Nephron (organoid): ENCODE data around the gene DRGX.

Experiments used
- H3K27ac Mint-ChIP-seq, 3 experiments: 2 replicates each; pipeline ENCODE4 v1.8.0; 2020; ENCODE audit warnings: mixed read lengths in 3 of 3, mild to moderate bottlenecking in 2 of 3, moderate library complexity in 1 of 3
- H3K27me3 Mint-ChIP-seq: 2 replicates; pipeline ENCODE4 v1.8.0; 2021; ENCODE audit warnings: low read depth, mild to moderate bottlenecking, moderate library complexity, mixed read lengths
- H3K36me3 Mint-ChIP-seq: 2 replicates; pipeline ENCODE4 v1.8.0; 2020; ENCODE audit warnings: low read depth, mixed read lengths
- H3K4me1 Mint-ChIP-seq: 2 replicates; pipeline ENCODE4 v1.8.0; 2020; ENCODE audit warnings: mixed read lengths
- H3K4me3 Mint-ChIP-seq, 3 experiments: 2 replicates each; pipeline ENCODE4 v1.8.0; 2020; ENCODE audit warnings: mild to moderate bottlenecking in 3 of 3, mixed read lengths in 3 of 3, moderate library complexity in 2 of 3
- H3K9me3 Mint-ChIP-seq: 2 replicates; pipeline ENCODE4 v1.8.0; 2020; ENCODE audit warnings: mixed read lengths
- TF ChIP-seq, protein P1 (sequence below), 3 experiments: fragments of 200-600 bp; sonication (generic); IDR thresholded peaks; one replicate each; pipeline ENCODE4 v1.5.0; 2021; ENCODE audit warnings: antibody characterized with exemption in 3 of 3; ENCODE audit not compliant: unreplicated experiment in 3 of 3

DRGX gene

DNA sequence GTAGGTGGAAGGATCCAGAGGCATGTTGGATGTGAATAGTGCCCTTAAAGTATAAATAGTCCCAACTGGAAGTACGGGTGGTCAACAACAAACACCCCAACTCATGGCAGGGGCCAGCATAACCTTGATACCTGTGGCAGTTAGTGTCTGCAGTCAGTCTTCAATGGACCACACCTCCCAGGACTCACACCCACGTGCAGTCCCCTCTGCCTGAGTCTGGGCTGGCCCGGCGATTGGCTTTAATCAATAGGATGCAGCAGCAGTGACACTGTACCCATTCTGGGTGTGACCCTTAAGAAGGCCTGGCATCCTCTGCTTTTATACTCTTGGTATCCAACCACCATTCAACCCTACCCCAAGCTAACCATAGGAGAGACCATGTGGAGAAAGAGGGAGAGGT lies 18.6 kb downstream of the DRGX start:
- Mint-ChIP-seq H3K27ac (no peak overlapping the region), H3K36me3 (no peaks in the 10 kb centered on the region), H3K27me3 (peaks cover 27% of the 10 kb centered on the region), H3K4me3 (no peak overlapping the region), H3K9me3 (no peaks in the 10 kb centered on the region), H3K4me1 (no peaks in the 10 kb centered on the region)
- TF ChIP-seq, protein P1, sequence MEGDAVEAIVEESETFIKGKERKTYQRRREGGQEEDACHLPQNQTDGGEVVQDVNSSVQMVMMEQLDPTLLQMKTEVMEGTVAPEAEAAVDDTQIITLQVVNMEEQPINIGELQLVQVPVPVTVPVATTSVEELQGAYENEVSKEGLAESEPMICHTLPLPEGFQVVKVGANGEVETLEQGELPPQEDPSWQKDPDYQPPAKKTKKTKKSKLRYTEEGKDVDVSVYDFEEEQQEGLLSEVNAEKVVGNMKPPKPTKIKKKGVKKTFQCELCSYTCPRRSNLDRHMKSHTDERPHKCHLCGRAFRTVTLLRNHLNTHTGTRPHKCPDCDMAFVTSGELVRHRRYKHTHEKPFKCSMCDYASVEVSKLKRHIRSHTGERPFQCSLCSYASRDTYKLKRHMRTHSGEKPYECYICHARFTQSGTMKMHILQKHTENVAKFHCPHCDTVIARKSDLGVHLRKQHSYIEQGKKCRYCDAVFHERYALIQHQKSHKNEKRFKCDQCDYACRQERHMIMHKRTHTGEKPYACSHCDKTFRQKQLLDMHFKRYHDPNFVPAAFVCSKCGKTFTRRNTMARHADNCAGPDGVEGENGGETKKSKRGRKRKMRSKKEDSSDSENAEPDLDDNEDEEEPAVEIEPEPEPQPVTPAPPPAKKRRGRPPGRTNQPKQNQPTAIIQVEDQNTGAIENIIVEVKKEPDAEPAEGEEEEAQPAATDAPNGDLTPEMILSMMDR (IDR thresholded peaks at IDR 0.05; ENCODE audit: unreplicated experiment in 3 of 3) = no peak

DNA sequence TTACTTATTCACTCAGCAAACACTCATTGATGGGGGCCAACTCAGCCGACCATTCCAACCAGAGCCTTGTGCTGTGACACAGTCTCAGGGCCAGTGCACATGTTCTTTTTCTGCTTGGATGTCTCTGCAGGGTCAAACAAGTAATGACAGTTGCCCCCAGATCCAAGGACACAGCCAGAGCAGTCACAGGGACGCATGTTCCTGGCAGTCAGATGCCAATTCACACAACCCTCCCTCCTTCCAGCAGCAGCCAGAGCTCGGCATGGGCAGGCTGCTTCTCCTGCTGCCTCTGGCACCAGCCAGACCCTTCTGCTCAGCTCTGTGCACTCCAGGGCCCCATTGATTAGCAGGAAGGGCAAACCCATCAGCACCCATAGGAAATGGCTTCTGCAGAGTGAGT lies 20.3 kb downstream of the DRGX start:
- no peaks in the 10 kb centered on the region for H3K4me1 Mint-ChIP-seq
- no peaks in the 10 kb centered on the region for H3K36me3 Mint-ChIP-seq
- TF ChIP-seq, protein P1 (IDR thresholded peaks at IDR 0.05; ENCODE audit: unreplicated experiment in 3 of 3) = no peak
- no peak overlapping the region for H3K27ac Mint-ChIP-seq
- no peak overlapping the region for H3K4me3 Mint-ChIP-seq
- H3K9me3 Mint-ChIP-seq = no peaks in the 10 kb centered on the region
- H3K27me3 Mint-ChIP-seq = peaks cover 27% of the 10 kb centered on the region

DNA sequence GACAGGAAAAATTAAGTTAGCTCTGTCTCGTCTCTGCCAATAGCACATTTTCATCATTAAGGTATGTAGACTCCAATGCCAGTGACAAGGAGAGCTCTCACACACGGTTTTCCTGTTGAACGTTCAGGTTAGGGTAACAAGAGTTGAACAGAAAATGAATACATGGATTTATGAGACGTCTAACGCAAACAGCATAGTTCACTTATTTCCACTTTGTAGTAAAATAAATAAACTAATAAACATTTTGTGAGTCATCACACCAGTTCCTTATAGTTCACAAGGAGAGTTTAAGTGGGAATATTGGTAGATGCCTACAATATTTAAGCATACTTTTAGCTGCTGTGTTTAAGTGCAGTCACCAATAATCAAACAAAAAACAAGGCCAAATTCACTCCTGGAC lies 21.1 kb downstream of the DRGX start:
- Mint-ChIP-seq H3K27ac (no peak overlapping the region), H3K4me1 (no peaks in the 10 kb centered on the region), H3K4me3 (no peak overlapping the region), H3K27me3 (peaks cover 22% of the 10 kb centered on the region), H3K9me3 (no peaks in the 10 kb centered on the region), H3K36me3 (no peaks in the 10 kb centered on the region)
- TF ChIP-seq, protein P1 (IDR thresholded peaks at IDR 0.05; ENCODE audit: unreplicated experiment in 3 of 3) = no peak

DNA sequence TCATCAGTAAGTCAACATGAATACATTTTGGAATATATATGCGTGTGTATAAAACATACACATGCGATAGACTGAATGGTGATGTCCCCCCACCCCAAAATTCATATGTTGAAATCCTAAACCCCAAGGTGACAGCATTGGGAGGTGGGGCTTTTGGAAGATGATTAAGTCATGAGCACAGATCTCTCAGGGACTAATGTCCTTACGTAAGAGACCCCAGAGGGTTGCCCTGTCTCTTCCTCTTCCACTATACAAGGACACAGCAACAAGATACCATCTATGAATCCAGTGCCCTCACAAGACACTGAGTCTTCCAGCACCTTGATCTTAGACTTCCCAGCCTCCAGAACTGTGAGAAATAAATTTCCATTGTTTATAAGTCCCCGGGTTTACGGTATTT lies 22.5 kb downstream of the DRGX start:
- no peaks in the 10 kb centered on the region for H3K9me3 Mint-ChIP-seq
- no peaks in the 10 kb centered on the region for H3K36me3 Mint-ChIP-seq
- TF ChIP-seq, protein P1 (IDR thresholded peaks at IDR 0.05; ENCODE audit: unreplicated experiment in 3 of 3) = no peak
- H3K4me3 Mint-ChIP-seq = no peak overlapping the region
- peaks cover 27% of the 10 kb centered on the region for H3K27me3 Mint-ChIP-seq
- no peak overlapping the region for H3K27ac Mint-ChIP-seq
- no peaks in the 10 kb centered on the region for H3K4me1 Mint-ChIP-seq

DNA sequence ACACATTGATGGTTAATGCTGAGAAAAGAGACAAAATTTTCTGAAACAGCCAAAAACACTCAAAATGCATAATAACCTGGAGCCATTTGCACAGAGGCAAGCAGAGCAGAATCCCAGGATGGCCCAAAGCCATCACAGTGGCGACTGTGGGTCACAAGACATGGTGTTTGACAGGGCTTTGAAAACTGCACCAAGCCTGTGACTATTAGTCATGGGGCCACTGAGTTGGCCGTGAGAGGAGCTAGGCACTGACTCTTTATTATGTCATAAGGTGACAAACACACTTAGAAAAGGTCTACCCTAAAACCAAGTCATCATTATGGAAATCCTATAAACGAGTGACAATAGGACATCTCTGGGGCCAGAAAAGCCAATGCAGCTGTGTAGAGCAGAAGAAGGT lies 23.9 kb downstream of the DRGX start:
- Mint-ChIP-seq H3K36me3 (no peaks in the 10 kb centered on the region), H3K4me1 (no peaks in the 10 kb centered on the region), H3K9me3 (no peaks in the 10 kb centered on the region), H3K4me3 (no peak overlapping the region), H3K27me3 (peaks cover 23% of the 10 kb centered on the region), H3K27ac (no peak overlapping the region)
- TF ChIP-seq, protein P1 (IDR thresholded peaks at IDR 0.05; ENCODE audit: unreplicated experiment in 3 of 3) = no peak

DNA sequence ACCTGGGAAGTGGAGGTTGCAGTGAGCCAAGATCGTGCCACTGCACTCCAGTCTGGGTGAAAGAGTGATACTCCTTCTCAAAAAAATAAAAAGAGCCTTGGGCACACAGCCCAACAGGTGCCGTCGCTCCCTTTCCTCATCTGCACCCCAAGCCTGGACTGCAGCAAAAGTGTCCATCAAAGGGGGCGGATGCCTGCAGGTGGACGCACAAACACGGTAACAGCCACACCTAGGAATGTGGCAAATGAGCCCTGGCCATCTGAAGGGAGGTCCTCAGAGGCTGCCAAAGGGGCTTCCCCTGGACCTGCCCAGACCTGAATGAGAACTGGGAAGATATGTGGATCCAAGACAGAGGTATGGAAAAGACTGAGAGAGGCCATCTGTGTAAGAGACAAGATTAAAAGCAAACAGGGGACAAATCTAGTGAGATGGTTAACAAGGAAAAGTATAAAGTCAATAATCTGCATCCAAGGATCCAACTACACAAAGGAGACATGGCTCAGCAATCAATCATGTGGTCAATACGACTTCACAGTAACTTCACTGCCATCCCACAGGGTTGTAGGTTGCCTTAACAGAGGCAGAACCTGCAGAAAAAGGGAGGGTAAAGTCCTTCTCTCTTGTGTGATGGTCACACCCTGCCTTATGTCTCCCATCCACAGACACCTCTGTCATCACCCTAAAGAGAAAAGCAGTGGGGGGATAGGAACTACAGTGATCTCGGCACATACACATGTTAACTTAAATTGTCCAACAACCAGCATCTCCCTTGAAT lies 25.4 kb downstream of the DRGX start:
- Mint-ChIP-seq H3K4me3 (no peak overlapping the region), H3K36me3 (no peaks in the 10 kb centered on the region), H3K4me1 (no peaks in the 10 kb centered on the region), H3K27ac (no peak overlapping the region), H3K27me3 (peaks cover 20% of the 10 kb centered on the region), H3K9me3 (no peaks in the 10 kb centered on the region)
- TF ChIP-seq, protein P1 (IDR thresholded peaks at IDR 0.05; ENCODE audit: unreplicated experiment in 3 of 3) = no peak
